Measurements from ENCODE around the gene BTG2.

- TF ChIP-seq POLR2A (IDR thresholded peaks at IDR 0.05; ENCODE audit: low read depth, low read length), result no peak
- TF ChIP-seq POLR2AphosphoS5 (IDR thresholded peaks at IDR 0.05; ENCODE audit: low read depth, low read length), result no peak
- no peak for TF ChIP-seq PAX5 (IDR thresholded peaks at IDR 0.05; ENCODE audit: insufficient read depth, low read length, severe bottlenecking)
These were observed 28.3 kb upstream of the BTG2 start for GRCh38 chr1:203276916-203277545.

Data from GM12891 (cell line).